Stimulated activated CD4-positive, alpha-beta T cell treated with anti-CD3 and anti-CD28 coated beads, Interleukin-4, amount 100 ng/mL, for 24 hours (primary cell): ENCODE measurements around the gene CES3.
"Not testable (repeated sequence)": the region's sequence is repeated elsewhere in the genome, so short reads cannot be mapped to it uniquely, and the experiment has no call there.

Source experiments
- DNase-seq: peaks from one replicate; pipeline ENCODE4 v3.0.0-alpha.2; 2020

CES3 gene

DNA sequence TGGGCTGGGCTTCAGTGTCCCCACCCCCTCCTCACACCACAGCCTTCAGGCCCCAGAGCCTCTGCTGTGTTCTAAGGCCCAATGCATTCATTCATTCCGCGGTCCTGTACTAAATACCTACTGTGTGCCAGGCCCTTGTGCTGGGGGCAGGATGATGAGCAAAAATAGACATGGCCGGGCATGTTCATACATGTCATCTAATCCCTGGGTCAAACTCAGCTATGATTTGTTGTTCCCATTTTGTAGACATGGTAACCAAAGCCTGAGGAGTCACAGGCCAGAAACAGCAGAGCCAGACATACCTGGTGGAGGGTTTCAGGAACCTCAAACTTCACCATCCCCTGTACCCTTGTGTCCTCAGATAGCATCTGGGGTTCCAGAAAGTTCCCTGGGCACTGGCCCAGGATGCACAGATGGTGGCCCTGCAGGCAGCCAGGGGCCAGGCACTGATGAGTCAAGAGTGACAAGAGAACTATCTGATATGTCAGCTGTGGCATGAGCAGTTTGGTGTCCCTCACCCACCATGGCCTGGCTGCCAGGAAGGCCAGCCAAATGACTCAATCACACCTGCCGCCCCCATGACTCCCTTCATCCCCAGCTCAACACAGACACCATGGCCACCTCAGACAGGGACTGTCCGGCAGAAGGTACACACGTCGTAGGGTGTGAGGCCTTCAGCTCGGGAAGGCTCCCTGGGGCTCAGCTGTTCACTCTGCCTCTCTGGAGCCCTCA lies 33.0 kb upstream of the CES3 start:
- no peak for DNase-seq

DNA sequence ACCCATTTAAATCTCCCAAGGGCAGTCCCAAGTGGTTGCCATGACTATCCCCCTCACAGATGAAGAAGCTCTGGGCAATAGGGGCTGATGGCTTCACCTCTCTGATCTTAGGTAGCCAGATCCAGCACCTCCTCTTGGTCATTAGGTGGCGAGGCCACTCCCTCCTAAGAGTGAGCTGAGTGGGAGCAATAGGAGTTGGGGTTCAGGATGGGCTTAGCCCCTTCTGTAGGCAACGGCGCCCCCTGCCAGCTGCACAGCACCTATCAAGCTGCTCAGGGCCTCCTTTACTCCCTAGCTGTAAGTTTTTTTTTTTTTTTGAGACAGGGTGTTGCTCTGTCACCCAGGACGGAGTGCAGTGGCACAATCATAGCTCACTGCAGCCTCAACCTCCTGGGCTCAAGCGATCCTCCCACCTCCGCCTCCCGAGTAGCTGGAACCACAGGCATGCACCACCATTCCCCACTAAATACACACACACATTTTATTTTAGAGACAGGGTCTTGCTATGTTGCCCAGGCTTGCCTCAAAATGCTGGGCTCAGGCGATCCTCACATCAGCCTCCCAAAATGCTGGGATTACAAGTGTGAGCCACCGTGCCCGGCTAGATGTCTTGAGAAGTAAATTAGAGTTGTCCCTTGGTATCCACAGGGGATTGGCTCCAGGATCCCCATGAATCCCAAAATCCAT lies 32.2 kb upstream of the CES3 start:
- no peak for DNase-seq

DNA sequence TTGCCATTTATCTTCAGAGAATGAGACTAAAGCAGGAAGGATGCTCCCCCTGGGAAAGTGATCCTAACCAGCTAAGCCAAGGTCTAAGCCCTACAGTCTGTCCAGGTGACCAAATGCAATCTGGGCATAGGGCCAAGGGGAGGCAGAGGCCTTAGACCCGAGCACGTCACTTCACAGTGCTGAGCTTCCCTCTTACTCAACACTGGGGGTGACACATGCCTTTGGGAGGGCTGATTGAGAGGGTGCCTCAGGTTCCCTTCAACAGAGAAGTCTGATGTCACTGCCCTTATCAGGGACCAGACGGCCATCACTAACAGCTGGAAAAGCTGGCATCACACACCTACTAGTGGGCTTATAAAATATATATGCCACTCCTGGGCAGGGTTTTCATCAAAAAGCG lies 30.9 kb upstream of the CES3 start:
- DNase-seq, result no peak

DNA sequence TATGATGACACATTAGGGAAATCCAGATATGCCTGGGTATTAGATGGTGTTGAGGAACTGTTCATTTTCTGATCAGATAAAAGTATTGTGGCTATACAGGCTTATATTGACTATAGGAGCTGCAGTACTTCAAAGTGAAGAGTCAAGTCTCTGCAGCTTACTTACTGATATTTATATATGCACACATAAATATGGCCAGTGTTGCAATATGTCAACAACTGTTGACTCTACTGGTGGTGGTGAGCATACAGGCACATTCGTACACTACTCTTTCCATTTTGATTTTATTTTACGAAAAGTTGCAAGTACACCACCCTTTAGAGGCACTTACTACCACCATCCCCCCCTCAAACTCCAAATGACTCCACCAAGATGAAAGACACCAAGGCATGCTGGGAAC lies 29.4 kb upstream of the CES3 start:
- no peak for DNase-seq

DNA sequence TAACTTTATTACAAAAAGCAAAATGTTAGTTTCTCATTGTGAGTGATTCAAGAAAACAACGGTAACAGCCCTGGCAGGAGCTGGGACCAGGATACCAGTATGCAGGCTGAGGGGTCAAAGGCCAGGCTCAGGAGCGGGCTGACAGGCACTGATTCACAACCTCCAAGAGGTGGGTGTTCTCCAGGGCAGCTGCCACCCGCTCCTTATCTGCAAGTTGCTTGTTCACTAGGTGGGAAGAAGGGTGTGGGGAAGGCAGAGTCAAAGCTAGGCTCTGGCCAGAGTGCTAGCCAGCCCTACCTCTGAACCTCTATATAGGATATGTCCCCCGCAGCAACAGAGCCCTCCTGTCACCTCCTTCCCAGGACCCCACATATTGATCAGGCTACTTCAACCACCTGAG lies 29.0 kb upstream of the CES3 start:
- DNase-seq, result no peak

DNA sequence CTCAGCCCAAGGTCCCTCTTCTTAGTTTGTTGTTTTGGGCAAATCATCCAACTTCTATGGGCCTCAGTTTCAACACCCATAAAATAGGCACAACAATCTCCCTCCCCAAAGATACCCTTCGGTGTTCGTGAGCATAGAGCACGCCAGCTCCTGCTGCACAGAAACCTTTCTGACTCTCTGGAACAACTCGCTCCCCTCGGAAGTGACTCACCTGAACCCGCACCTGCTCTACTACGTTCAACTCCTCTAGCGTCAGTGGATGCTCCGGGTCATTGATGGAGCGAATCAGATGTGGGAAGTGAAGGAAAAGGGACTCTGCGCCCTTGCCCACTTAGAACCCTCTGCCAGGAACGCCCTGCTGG lies 27.3 kb upstream of the CES3 start:
- peak; percentile 65 for DNase-seq

DNA sequence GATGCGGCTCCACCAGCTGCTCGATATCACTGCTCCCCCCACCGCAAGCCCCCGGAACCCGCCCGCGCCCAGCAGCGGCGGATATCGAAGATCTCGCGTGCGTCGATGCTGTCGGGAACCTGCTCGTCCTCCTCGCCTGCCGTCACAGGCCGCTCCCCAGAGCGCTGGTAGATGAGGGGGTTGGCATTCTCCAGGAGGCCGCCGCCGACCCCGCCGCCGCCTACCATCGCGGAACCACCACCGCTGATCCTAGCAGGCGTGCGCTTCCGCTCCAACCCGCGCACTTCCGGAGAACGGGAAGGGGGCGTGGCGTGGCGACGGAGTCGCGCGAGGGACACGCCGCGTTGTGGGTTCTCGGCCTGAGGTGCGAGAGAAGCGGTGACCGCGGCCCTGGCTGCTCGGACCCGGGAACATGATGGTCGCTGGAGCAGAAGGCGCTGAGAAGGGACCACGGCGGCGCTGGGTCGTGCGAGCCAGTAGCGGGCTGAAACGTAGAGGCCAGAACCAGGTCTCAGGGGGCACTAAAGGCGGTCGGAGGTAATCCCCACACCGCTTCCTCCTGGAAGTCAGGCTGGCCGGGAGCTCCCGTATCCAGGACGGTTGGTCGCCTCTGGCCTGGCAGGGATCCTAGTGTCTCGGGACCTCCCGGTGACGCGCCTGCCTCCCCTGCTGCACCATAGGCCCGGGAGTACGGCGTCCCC lies 26.8 kb upstream of the CES3 start, which contains the start of gene CIAO2B:
CIAO2B (minus strand) TSS at position 265 of the 701 bp plus-strand sequence; CDS start at position 227, 38 bp downstream.
- DNase-seq, result peak; percentile 89

DNA sequence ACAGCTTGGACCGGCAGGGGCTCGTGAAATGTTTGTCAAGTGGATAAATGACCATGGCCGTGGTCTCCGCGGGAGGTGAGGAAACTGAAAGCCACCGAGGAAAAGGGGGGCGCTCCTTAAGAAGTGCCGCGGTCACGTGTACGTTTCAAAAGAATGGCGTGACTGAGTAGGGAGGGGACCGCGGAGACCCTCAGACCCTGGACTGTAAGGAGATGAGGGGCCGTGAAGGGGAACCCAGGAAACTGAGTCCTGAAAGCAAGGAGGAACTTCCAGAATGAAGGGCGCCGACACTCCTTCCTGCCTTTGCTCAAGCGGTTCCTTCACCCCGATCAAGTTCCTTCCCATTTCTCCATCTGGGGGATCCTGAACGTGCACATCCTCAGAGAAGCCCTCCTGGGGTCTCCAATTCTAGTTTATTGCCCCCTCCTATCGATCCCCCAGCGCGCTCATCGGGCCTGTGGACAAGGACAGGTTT lies 26.2 kb upstream of the CES3 start:
- DNase-seq, result not testable (repeated sequence)

DNA sequence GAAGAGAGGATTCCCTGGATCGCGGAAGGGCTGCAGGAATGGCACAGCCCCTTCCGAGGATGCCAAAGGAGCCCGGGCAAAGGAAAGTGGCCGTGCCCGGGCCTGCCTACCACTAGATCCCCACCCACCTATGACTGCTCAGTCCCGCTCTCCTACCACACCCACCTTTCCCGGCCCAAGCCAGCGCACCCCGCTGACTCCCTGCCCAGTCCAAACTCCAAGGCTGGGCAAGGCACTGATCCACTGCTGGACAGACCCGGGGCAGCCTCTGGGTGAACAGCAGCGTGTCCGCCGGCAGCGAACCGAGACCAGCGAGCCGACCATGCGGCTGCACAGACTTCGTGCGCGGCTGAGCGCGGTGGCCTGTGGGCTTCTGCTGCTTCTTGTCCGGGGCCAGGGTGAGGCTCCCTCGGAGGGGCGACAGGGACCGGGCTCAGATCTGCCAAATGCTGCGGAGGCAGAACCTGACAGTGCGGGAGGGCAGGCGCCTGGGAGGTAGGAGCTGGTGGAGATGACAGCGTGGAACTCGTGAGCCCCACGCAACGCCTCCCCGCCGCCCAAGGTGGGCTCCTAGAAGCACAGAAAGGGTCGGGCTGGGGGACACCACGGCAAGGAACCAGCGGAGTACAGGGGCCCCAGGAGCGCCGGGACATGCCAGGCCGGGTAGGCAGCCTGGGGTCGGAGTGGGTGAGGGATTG lies 25.6 kb upstream of the CES3 start, which contains the start of gene CES2:
CES2 (plus strand) TSS at position 203 of the 698 bp plus-strand sequence; CDS start at position 323, 120 bp downstream.
- no peak for DNase-seq

DNA sequence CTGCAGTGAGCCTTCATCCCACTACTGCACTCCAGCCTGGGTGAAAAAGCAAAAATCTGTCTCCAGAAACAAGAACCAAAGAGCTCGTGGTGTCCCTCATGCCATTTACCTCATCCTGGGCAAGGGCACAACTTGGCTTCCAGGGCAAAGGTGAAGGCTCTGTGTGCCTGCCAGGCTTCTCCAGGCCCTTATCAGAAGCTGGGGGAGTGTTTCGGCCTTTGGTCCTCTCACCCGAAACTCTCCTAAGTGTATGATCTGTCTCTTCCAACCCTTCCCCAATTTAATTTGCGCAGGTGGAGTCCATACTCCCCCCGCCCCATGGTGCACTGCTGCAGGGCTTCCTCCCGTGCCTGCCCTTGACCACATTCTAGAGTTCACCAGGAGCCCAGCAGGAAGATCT lies 24.6 kb upstream of the CES3 start:
- DNase-seq, result no peak

DNA sequence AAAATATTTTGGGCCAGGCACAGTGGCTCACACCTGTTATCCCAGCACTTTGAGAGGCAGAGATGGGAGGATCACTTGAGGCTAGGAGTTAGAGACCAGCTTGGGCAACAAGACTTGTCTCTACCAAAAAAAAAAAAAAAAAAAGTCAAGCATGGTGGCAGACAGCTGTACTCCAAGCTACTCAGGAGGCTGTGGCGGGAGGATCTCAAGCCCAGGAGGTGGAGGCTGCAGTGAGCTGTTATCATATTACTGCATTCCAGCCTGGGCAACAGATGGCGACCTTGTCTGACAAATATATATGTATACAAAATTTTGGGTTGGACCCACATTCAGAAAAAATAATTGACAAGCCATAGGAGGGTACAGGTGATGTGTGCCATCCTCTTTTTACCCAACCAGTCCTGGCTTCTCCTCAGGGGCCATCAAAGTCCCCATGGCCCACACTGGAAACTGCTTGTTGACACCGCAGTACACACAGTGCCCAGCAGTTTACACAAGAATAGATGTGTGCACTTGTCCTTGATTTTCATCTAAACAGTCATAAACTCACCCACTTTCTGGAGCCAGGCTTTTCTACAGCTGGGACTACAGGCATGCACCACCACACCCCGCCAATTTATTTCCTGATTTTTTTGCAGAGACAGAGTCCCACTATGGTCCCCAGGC lies 24.0 kb upstream of the CES3 start:
- DNase-seq, result no peak

DNA sequence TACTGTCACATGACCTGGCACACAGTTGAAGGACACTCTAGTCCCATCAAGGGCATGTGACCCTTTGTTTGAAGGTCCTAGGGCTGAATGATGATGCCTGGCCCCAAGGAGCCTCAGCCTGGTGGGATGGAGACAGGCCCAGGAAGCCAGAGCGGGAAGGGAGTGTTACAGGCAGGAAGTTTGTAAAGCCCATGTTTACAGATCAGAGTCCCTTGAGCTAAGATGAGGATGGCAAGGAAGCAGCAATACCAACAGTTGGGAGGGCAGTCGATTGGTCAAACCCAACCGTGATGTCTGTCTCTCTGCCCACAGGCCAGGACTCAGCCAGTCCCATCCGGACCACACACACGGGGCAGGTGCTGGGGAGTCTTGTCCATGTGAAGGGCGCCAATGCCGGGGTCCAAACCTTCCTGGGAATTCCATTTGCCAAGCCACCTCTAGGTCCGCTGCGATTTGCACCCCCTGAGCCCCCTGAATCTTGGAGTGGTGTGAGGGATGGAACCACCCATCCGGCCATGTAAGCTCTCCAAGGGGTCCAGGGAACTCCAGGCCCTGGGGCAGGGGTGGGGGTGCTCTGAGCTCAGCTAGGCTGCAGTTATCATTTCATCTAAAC lies 23.2 kb upstream of the CES3 start:
- no peak for DNase-seq

DNA sequence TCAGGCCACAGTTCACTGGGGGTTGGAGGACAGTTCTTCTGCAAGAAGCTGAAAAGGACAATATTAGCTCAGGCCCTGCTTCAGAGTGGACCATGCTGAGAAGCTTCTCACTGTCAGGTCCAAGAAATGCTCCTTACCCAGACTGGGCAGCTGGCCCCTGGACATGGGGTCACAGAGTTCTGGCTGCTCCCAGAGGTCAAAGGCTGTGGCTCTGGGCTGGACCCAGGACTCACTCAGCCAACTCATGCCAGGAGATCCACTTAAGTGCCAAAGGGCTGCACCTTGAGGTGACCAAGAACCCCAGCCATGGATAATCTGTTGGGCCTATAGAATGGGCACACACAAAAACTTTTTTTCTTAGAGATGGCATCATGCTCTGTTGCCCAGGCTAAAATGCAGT lies 21.7 kb upstream of the CES3 start:
- no peak for DNase-seq

DNA sequence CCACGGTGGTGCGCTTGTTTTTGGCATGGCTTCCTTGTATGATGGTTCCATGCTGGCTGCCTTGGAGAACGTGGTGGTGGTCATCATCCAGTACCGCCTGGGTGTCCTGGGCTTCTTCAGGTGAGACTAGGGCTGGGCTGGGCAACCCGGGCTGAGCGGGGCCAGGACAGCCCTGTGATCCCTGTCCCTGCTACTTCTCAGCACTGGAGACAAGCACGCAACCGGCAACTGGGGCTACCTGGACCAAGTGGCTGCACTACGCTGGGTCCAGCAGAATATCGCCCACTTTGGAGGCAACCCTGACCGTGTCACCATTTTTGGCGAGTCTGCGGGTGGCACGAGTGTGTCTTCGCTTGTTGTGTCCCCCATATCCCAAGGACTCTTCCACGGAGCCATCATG lies 20.8 kb upstream of the CES3 start:
- no peak for DNase-seq

DNA sequence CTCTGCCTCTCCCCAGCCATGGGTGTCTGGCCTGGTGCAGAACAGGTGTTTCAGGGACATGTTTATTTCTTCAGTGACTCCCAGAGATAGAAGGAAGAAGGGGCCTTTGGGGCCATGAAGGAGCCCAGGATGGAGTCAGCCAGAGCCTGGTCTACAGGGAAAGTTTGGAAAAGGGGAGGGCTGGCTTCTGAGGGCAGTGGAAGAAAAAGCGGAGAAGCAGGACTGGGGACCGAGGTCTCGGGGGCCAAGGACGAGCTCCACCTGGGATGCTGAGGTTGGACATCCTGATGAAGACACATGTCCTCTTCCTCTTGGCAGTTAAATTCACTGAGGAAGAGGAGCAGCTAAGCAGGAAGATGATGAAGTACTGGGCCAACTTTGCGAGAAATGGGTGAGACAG lies 18.1 kb upstream of the CES3 start:
- no peak for DNase-seq

DNA sequence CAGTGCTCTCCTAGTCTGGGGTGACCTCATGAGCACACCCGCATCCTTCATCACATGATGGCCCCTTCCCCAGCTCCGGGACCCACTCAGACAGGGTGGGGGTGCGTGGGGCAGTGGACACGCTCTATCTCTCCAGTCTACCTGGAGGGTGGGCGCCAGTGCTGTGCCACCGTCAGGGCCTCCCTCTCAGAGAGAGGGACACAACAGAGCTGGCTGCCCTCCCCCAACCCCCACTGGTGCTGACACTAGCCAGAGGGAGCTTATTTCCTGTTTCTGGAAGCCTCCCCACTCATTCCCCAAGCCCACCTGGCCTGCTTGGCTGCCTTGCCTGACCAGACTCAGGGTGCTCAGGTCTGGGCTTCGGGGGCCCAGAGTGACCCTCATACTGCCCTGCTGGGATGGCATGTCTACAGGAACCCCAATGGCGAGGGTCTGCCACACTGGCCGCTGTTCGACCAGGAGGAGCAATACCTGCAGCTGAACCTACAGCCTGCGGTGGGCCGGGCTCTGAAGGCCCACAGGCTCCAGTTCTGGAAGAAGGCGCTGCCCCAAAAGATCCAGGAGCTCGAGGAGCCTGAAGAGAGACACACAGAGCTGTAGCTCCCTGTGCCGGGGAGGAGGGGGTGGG lies 17.5 kb upstream of the CES3 start:
- DNase-seq, result no peak

DNA sequence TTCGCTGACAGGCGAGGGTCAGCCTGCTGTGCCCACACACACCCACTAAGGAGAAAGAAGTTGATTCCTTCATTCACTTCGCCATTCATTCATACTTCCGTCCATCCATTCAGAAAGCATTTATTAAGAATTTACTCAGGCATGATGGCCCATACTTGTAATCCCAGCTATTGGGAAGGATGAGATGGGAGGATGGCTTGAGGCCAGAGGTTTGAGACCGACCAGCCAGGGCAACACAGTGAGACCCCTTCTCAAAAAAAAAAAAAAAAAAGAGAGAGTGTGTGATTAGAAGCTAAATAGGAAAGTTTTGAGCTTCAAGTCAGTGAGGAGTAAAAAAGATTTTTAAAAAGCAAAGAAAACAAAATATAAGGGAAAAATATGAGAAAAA lies 17.0 kb upstream of the CES3 start:
- DNase-seq, result no peak

DNA sequence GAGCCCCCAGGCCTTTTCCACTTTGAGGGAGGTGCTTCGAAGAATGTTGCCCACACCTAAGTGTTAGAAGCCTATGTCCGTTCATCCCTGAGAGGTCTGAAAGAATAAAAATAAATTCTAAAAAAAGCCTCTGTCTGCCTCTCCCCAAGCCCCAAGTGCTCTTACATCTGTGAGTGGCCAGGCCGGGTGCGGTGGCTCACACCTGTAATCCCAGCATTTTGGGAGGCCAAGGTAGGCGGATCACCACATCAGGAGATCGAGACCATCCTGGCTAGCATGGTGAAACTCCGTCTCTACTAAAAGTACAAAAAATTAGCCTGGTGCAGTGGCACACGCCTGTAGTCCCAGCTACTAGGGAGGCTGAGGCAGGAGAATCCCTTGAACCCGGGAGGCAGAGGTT lies 16.1 kb upstream of the CES3 start:
- not testable (repeated sequence) for DNase-seq

DNA sequence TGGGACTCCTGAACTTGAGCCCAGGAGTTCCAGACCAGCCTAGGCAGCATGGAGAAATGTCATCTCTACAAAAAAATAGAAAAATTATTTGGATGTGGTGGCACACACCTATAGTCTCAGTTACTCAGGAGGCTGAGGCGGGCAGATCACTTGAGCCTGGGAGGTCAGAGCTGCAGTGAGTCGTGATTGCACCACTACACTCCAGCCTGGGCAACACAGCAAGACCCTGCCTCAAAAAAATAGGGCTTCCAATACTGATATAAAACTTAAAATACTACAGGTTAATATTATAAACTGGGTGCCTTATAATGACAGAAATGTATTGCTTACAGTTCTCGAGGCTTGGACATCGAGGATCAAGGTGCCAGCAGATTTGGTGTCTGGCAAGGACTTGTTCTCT lies 15.1 kb upstream of the CES3 start:
- DNase-seq, result no peak

DNA sequence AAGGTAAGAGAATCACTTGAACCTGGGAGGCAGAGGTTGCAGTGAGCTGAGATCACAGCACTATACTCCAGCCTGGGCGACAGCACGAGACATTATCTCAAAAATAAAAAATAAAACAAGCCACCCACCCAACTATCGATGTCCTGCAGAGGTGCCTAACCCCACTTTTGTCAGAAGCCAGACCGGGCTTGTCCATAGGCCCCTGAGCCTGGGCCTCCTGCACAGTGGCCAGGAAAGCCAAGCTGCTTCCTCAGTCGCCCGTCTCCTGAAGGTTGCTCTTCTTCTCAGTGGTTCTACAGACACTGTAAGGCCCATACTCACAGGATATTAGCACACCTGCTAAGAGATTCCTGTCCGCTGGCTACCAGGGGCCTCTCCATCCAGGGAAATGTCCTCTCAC lies 14.5 kb upstream of the CES3 start:
- no peak for DNase-seq

DNA sequence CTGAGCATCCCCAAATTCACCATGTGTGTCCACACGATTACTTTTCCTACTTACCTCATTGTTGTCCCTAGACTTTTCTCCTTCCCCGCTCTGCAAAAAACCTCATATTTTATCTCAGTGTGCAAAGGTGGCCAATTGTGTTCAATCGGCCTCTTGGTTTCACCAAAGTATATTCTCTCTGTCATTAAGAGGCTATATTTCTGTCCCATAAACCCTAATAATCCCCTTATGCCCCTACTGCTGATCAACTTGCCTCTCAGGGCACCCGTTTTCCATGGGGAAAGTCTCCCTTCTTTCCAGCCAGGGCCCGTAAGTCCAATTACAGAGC lies 14.1 kb upstream of the CES3 start:
- no peak for DNase-seq
